Hepatic stellate cell (primary cell): ENCODE data around the gene PDE6C.

Source experiments
- DNase-seq: peaks from one replicate; pipeline ENCODE4 v3.0.0; 2011; ENCODE audit warnings: low spot score

The PDE6C gene

DNA sequence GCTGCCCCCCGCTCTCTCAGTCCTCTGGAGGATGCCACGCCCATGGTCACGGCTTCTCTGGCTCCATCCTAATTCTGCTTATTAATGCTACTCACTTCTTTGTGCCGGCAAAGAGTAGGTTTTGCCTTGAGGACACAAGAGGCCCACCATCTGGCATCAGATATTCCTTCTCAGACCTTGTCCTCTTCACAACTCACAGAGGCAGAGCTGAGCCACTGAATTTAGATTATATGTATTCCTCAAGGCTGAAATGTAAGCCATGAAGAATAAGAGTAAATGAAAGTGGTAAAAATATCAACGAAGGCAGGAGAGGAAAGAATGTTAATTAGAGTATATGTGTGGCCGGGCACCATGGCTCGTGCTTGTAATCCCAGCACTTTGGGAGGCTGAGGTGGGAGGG is 17.8 kb upstream of the PDE6C start:
- no peak for DNase-seq

DNA sequence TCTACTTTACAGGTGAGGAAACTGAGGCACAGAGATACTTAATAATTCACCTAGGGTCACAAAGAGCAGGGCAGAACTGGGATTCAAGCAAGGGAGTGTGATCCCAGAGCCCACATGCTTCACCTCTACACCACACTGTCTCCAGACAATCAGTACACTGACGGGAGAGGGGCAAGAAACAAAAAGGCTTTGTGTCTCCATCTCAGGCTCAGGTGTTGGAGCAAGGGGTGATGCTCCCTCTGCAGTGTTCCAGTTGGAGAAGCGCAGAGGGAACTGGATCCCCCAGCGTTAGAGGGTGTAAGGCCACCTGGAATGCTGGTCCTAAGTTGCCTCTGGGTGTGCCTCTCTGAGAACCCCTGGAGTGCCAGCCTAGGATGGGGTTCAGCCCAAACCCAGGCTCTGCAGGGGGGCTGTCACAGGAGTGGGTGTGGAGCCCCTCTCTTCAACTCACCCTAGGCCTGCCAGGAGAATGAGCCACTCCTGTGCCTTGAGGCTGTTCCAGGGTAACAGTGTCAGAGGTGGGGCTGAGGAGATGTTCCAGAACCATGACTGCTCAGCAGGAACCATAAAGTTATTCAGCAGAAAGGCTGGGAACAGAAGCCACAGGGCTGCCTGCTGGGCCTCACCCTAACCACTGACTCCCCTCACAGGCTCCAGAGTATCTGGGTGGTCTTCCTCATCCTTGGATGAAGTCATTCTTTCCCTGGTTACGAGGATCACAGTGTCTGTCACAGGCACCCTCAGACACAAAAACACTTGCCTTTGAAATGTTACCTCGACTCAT is 16.8 kb upstream of the PDE6C start:
- no peak for DNase-seq

DNA sequence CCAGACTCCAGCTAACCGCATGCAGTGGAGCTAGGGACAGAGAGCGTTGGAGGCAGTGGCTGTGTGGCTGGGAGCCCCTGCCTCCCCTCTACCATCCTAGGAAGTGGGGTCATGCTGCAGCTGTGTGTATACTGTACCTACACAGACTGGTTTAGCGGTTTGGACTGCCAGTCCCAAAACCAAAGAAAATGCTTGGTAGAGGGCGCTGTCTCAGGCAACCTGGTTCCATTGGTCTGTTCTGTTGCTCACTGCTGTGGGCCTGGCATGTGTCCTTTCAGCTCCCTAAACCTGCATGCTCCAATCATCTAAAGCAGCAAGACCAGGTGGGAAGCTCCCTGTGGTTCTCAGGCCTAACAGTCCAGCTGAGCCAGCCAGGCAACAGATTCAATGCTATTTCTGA is 15.8 kb upstream of the PDE6C start:
- DNase-seq, result no peak

DNA sequence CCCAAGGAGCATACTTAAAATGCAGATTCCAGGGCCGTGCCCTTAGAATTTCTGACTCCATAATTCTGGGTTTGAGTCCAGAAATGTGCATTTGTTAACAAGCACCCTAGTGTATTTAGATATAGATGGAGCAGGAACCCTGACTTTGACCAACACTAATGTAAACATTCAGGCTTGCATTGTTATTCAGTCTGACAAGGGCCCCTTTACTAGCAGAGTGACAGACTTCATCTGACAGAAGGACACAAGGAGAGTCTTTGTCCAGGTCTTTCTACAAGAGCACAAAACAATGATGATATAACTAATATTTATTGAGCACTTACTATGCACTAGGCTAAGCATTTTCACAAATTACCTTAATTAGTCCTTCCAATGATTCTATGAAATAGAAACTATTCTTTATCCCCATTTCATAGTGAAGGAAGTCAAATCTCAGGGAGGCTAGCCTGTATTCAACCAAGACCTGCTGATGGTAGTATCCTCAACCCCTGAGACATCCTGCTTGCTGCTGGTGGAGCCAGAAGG is 15.2 kb upstream of the PDE6C start:
- no peak for DNase-seq

DNA sequence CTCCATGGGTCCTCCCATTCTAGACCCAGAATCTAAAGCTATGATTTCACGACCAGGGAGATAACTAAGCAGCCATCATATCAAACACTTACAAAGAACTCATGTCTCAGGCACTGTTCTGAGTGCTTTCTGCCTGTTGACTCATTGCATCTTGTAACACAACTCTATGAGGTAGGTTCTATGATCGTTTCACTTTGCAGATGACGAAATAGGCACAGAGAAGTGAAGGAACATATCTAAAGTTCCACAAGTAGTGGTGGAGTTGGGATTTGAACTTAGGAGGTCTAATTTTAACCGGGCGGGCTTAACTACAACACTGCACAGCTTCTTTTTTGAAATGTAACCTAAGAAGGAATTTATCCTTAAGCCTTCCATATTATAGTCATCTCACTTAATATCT is 14.2 kb upstream of the PDE6C start:
- DNase-seq, result no peak

DNA sequence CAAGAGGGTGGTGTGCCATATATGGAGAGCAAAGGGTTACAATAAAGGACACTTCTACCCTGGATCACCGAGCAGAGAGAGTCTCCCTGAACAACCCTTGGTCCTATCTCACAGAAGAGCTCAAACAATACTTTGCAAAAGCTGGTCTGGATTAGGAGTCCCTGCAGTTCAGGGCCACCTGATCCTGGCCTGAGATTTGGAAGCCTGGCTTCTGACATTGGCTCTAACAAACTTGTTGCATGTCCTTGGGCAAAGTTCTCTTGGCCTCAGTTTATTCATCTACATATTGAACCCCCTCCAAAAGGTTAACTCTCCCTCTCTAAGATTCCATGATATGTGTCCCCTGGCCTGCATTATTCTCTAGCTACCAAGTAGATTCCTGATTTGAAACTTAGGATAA is 13.0 kb upstream of the PDE6C start:
- no peak for DNase-seq

DNA sequence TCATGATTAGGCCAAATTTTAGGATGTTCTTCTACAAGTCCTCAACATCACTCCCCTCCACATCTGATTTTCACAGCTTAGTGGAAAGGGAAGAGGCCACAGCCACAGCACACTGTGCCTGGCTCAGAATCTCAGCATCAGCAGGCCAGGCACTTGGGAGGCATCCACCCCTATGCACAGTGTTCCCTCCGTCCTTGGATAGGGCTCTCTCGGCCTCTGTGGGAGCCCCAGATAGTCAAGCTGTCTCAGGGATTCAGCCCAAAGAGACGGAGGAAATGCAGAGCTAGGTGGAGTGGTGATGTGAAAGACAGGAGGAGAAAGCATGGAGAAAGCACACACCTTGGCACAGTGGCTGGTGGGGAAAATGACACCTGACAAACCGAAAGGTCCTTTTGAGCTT is 12.6 kb upstream of the PDE6C start:
- DNase-seq, result no peak

DNA sequence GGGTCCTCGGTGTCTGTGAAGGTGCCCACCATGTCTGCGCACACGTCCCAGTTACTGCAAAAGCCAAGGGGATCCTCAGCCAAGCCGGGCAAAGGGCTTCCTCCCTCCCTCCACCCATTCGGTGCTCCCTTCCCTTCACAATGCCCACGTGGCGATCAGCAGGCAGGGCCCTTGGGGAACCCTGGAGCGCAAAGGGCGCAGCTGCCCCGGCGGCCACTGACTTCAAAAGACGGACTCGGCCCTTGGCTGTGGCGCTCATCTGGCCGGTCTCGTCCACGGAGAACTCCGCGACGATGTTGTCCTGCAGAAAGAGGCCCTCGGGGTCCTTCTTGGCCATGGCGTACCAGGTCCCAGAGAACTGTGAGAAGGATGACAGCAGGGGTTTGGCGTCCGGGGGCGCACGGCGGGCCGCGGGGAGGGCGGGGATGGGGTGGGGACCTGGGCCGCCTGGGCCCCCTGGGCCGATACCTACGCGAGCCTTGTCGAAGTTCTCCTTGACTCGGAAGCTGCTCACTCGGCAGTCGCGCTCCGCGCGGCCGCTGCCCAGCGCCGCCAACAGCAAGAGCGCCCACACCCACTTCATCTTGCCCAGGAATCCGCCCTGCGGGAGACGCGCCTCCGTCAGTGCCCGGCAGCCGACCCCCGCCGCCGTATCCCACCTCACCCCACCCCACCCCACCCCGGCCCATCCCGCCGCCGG is 11.7 kb upstream of the PDE6C start:
- no peak for DNase-seq

DNA sequence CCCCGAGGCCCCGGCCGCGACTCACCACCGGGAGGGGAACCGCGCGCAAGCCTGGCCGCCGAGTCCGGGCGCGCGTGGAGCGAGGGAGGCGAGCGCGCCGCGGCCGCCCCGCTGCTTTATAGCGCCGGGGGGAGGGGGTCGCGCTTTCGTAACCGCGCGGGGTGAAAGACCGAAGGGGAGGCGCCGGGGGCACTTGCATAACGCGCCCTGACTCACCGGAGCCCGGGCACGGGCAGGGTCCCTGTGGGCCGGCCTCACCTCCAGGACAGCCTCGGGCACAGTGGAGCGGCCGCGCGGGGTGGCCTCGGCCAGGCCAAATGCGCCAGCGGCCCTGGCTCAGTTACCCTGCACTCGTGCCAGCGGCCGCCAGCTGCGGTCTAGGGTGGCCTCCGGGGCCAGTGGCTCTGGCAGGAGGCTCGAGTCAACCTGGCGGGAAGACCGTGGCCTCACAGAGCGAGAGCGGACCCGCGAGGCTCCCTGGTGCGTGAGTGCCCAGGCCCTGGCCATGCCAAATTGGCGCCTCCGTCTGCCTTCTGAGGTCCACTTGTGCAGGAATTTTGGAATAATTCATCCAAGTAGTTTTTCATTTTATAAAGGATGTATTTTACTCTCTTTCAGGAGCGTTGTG is 11.1 kb upstream of the PDE6C start, which contains the start of gene RBP4:
Gene RBP4, minus strand, starts transcription at position 90 of the 628 bp plus-strand sequence. CDS start 207 bp downstream, outside the sequence.
- DNase-seq, result no peak

DNA sequence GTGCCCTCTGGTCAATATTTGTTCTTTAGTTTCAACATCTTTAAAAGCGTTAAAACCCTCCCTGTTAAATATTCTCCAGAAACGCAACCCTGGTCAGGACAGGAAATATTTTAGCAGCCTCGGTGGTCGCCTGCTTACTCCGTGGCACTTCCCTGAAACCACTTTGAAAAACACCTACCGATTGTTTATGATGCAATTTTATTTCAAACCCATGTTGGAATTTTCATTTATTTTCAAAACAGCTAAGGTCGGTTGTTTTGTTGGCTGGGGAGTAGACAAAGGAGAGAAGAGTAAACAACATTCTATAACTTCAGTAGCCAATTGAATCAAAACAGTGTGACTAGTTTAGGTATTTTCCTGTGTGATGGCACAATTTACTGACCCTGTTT is 10.6 kb upstream of the PDE6C start:
- no peak for DNase-seq

DNA sequence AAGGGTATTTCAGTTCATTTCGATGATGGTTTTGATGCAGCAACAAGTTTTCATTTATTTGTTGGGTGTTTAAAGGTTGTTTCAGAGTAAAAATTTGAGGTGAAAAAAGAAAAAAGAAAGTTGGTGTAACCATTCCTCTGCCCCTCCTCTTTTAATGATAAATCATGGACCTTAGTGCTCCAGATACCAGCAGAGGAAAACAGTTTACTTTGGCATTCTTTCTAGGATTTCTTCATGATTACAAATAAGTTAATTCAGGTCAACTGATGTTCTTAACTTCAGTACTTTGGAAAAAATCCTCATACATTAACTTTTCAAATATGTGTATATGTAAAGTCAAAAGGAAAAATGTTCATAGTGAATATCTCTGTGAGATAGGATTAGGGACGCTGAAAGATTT is 9.3 kb upstream of the PDE6C start:
- DNase-seq, result no peak

DNA sequence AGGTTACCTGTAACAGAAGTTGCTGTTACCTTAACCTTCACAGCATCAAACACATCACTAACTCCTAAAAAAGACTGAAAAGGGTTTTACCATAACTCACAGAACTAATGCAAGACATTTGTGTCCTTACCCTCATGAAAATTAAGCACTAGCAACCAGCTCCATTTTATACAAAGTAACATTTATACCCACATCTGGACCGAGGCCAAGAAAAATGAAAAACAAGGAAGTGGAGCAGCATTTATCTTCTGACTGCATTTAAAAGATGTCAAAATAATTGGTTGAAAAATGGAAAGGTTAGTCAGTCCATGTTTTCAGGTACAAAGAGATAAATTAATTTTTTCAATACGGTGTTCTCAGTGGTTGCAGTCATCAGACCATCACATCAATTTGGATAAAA is 8.2 kb upstream of the PDE6C start:
- no peak for DNase-seq

DNA sequence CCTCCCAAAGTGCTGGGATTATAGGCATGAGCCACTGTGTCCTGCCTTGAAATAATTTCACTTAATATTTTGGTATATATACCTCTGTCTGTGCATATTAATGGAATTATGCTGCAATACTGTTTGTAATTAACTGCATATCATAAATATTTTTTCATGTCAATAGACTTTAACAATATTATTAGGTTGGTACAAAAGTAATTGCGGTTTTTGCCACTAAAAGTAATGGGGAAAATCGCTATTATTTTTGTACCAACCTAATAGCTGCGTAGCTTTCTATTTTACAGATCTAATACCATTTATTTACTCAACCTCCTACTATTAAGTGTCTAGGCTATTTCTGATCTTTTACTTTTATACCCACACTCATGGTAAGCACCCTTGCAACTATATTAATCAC is 3.9 kb upstream of the PDE6C start:
- DNase-seq, result no peak

DNA sequence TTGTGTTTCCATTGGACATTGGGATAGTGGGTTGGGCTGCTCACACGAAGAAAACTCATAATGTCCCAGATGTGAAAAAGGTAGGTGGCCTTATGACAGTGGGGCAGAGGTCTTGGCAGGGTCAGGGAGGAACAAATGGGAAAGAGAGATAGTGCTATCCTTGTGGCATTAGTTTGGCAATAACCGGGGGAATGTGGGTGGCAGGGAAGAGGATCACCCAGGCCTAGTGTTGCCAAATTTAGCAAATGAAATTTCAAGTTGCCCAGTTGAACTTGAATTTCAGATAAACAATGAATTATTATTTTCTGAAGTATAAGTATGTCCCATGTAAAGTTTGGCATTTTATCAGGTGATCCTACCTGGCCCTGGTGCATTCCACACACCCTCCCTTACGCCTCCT is 789 bp downstream of the PDE6C start:
- DNase-seq, result no peak

DNA sequence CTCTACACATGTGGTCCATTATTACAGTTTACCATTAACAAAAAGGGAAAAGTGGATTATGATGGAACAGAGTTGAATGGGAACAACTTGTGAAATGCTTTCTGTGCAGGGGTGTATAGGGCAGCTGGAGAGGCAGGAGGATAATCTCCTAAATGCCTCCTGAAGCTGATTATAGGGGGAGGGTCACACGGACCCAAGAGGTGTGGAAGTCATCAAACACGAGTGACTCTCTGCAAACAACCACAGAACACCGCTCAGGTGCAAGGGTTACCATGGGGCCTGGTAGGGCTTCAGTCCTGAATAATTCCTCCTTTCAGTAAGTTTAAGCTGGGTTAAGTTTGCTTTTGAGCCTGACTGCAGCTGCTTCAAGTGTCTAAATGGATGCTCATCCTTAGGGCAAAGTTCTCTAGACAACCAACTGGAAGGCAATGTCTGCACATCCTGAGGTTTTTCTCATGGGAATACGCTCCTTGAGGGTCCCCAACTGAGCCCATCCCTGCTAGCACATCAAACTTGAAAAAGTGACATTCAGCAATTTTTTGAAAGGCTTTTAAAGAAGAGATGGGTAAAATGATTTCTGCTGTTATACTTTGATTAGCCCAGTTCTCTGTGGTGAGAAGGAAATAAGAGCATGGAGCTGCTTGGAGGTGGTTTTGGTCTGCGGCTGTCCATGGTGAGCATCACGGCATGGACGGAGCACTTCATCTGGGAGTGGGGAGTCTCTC is 1.9 kb downstream of the PDE6C start:
- no peak for DNase-seq

DNA sequence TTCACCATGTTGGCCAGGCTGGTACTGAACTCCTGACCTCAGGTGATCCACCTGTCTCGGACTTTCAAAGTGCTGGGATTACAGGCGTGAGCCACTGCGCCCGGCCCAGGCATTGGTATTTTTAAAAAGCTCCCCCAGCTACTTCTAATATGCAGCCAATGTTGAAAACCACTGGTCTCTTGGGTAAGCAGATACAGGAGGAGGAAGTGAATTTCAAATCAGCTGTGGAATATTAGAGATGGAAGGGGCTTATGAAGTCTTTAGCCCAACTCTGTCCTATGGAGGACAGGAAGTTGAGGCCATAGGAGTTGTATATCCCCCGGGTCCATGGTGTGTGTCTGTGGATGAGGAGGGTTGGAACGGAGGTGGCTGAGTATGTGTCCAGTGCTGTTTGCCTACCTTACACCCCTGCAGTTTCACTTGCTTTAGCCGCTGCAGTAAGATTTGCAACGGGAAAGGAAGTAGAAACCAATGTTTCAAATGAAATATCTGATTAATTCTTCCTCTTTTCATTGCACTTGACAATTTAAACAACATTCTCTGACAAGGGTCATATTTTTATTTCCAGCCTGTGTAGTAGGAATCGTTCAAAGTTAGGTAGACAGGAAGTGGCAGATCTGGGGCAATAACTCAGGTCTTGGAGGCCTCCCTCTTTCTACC is 3.4 kb downstream of the PDE6C start:
- DNase-seq, result no peak

DNA sequence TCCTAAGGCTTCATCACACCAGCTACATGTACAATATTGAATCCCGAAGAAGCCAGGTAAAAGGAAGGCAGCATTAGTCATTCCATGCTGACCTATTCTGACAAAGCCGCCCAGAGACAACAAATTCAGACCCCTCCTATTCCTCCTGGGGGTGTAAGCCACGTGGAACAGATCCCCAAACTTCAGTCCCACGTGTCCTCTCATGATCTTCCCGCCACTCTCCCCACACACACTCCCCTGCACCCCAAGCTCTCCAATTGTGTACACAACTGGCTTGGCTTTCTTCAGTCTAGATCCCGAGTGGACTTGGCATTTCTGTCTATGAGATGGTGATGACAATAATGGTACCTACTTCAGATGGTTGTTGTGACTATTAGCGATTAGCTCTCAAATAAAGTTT is 8.6 kb downstream of the PDE6C start:
- no peak for DNase-seq

DNA sequence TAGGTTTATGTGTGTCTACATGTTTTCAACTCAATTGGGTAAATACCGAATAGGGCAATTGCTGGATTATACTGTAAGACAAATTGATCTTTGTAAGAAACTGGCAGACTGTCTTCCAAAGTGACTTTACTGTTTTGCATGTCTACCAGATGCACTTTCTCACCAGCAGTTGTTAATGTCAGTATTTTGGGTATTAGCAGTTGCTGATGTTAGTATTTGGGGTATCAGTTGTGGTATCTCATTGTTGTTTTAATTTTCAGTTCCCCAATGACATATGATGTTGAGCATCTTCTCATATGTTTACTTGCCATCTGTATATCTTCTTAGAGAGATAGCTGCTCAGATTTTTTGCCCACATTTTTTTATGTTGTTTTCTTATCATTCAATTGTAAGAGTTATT is 10.6 kb downstream of the PDE6C start:
- no peak for DNase-seq

DNA sequence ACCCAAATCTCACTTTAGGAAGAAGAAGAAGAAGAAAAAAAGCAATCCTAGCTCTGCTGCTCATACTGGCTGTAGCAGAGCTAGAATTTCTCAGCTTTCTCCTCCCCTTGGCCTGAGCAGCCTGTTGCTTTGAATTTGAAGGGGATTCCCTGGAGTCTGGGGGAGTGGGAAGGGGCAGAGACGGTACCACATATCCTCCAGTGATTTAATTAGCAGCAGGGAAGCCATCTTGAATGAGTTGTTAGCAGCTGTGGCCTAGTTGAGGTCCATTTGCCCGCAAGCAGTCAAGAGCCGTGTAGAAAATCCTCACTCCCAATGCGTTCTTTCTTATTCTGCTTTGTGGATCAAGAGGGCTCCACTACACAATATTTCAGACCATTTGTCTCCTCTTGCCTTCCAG is 16.5 kb downstream of the PDE6C start:
- no peak for DNase-seq

DNA sequence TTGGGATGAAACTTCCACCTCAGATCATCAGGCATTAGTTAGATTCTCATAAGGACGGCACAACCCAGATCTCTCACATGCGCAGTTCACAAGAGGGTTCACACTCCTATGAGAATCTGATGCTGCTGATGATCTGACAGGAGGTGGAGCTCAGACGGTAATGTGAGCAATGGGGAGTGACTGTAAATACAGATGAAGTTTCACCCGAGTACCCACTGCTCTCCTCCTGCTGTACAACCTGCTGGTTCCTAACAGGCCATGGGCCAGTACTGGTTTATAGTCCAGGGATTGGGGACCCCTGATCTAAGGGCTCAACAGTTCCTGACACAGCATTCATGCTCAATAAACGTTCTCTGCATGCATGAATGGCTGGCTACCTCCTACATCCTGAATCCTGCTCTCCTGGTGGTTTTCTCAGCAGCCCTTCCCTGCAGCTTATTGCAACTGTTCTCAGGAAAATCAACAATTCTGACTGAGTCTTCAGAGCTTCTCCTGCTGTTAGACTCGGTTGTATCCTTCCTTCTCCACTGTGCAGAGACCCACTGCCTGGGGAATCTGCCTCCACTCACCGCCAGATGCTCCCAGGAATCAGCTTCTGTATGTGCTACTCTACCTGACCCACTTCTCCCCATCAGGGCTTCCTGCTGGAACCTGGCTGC is 17.4 kb downstream of the PDE6C start:
- no peak for DNase-seq
